ENCODE measurements around the gene PLAC8L1.

DNA sequence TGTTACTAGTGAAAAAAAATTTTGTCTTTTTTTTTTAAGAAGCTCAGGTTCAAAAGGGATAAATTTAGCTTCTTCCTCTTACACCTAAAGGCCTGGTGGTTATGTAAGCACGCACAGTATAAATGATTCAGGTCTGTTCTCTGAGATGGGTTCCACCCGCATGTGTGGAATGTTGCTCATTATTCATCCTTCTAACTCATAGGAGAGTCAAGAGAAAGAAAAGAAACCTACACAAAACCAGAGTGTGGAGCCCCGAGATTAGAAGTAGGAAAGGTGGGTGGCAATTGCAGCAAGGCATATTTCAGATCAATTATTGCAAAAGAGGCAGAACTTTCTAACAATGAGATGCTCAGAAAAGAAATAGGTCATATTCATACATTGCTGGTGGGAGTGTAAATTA lies 13.5 kb downstream of the PLAC8L1 start:
- no peak for TF ChIP-seq NFE2L2 (IDR thresholded peaks at IDR 0.05; ENCODE audit: low read depth, low read length)
- TF ChIP-seq, protein P1, sequence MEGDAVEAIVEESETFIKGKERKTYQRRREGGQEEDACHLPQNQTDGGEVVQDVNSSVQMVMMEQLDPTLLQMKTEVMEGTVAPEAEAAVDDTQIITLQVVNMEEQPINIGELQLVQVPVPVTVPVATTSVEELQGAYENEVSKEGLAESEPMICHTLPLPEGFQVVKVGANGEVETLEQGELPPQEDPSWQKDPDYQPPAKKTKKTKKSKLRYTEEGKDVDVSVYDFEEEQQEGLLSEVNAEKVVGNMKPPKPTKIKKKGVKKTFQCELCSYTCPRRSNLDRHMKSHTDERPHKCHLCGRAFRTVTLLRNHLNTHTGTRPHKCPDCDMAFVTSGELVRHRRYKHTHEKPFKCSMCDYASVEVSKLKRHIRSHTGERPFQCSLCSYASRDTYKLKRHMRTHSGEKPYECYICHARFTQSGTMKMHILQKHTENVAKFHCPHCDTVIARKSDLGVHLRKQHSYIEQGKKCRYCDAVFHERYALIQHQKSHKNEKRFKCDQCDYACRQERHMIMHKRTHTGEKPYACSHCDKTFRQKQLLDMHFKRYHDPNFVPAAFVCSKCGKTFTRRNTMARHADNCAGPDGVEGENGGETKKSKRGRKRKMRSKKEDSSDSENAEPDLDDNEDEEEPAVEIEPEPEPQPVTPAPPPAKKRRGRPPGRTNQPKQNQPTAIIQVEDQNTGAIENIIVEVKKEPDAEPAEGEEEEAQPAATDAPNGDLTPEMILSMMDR (conservative IDR thresholded peaks at IDR 0.05; ENCODE audit: low read depth, low read length) = no peak

Measured in IMR-90 (cell line).